ENCODE measurements around the gene SSTR5. TPM values are rescaled to one million over a fixed set of nuclear protein-coding genes. Genes with fewer than 3 reads are reported as not detected.

The SSTR5 gene
- total RNA-seq, 1 donor from 2014 or later: 1.3 TPM

DNA sequence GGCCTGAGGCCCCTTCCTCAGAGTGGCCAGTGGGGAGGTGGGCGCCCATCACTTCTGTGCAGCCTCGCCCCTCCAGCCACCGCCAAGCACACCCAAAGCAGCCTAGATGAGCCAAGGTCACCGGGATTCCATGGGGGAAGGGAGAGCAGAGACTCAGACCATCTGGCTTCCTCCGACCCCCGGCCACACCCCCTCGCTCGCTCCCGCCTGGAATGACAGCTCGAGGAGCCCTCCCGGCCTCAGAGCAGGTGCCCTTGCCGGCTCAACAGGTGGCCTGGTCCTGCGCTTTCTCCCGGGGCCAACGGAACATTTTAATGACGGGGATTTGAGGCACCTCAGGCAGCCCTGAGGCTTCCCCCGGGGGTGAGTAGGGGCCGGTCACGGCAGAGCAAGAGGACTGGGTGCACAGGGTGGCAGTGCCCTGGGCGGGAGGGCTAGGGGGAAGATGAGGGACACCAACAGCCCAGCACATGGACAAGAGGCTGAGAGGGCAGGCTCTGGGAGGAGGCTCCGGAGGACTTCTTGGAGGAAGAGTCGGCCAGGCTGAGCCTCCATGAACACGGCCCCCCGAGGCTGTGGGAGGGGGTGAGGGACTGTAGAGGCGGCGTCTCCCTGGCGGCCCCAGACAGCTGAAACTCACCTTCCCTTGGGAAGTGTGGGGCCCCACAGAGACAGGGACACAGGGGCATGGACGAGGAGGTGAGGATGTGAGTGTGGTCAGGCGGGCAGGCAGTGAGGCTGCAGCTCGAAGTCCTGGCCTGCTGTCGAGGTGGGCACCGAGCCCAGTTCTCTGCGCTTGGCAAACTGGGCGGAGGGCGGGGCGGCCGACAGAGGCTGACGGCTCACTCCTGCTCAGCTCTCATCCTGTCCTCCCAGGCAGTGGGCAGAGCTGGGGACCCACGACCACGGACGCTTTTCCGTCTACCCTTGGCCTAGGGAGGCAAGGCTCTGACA, 36.0 kb downstream of the SSTR5 start:
- no peak overlapping the region for H3K4me3 Mint-ChIP-seq (ENCODE audit: unreplicated experiment)
- peaks cover 5% of the 10 kb centered on the region for H3K9me3 Mint-ChIP-seq (ENCODE audit: unreplicated experiment)
- peaks cover 5% of the 10 kb centered on the region for H3K4me1 Mint-ChIP-seq (ENCODE audit: low read depth, unreplicated experiment)
- H3K27ac Mint-ChIP-seq (ENCODE audit: unreplicated experiment): no peak overlapping the region
- peak; percentile 77 for DNase-seq
- TF ChIP-seq, protein P1, sequence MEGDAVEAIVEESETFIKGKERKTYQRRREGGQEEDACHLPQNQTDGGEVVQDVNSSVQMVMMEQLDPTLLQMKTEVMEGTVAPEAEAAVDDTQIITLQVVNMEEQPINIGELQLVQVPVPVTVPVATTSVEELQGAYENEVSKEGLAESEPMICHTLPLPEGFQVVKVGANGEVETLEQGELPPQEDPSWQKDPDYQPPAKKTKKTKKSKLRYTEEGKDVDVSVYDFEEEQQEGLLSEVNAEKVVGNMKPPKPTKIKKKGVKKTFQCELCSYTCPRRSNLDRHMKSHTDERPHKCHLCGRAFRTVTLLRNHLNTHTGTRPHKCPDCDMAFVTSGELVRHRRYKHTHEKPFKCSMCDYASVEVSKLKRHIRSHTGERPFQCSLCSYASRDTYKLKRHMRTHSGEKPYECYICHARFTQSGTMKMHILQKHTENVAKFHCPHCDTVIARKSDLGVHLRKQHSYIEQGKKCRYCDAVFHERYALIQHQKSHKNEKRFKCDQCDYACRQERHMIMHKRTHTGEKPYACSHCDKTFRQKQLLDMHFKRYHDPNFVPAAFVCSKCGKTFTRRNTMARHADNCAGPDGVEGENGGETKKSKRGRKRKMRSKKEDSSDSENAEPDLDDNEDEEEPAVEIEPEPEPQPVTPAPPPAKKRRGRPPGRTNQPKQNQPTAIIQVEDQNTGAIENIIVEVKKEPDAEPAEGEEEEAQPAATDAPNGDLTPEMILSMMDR (IDR thresholded peaks at IDR 0.05; ENCODE audit: partially characterized antibody, unreplicated experiment): no peak
- H3K36me3 Mint-ChIP-seq (ENCODE audit: unreplicated experiment): no peaks in the 10 kb centered on the region
- H3K27me3 Mint-ChIP-seq (ENCODE audit: unreplicated experiment): peaks cover 2% of the 10 kb centered on the region

DNA sequence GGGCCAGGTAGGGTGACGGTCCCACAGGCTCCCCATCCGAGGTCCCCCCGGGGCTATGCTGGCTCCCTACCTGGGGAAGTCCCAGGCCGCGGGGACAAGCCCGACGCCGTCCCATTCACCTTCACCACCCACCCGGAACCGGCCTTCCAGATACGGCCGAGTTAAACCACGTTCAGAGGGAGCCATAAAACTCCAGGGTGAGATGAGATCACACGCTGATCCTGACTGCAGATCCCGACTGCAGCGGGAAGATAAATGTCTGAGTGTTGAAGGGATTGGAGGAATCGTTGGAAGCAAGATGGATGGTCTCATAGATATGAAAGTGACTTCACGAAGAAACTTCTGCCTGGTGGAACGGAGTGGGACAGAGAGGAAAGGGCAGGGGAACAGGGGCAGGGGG, 37.1 kb downstream of the SSTR5 start:
- H3K36me3 Mint-ChIP-seq (ENCODE audit: unreplicated experiment): no peaks in the 10 kb centered on the region
- H3K9me3 Mint-ChIP-seq (ENCODE audit: unreplicated experiment): peaks cover 5% of the 10 kb centered on the region
- no peak overlapping the region for H3K27ac Mint-ChIP-seq (ENCODE audit: unreplicated experiment)
- H3K4me1 Mint-ChIP-seq (ENCODE audit: low read depth, unreplicated experiment): peaks cover 5% of the 10 kb centered on the region
- TF ChIP-seq, protein P1 (IDR thresholded peaks at IDR 0.05; ENCODE audit: partially characterized antibody, unreplicated experiment): no peak
- H3K4me3 Mint-ChIP-seq (ENCODE audit: unreplicated experiment): no peak overlapping the region
- peaks cover 2% of the 10 kb centered on the region for H3K27me3 Mint-ChIP-seq (ENCODE audit: unreplicated experiment)
- DNase-seq: no peak

DNA sequence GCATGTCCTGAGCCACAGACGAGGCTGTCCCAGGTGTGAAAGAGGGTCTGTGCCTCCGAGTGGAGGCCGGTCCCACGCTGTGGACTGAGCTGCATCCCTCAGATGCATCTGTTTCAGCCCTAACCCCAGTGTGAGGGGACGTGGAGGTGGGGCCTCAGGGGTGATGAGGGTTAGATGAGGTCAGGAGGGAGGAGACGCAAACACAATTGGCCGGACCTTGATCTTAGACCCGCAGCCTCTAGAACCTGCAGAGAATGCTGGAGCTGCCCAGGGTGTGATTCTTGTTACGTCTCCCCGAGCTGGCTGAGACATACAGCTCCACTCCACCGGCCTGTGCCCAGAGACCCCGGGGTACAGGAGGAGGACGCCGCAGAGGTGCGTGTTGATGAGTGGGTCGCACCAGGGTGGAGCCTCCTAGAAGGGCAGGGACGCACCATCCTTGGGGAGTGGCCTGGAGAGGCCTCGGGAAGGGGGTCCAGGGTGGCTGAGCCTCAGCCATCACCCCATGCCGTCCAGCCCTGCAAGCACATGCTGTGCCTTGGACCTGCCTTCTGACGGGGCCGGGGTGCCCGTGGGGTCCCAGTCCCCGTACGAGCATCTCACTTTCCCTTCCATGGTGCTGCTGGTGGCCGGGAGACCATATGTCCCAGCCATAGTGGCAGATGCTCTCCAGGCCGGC, 40.1 kb downstream of the SSTR5 start:
- H3K4me3 Mint-ChIP-seq (ENCODE audit: unreplicated experiment): no peak overlapping the region
- peaks cover 5% of the 10 kb centered on the region for H3K9me3 Mint-ChIP-seq (ENCODE audit: unreplicated experiment)
- H3K4me1 Mint-ChIP-seq (ENCODE audit: low read depth, unreplicated experiment): peaks cover 5% of the 10 kb centered on the region
- TF ChIP-seq, protein P1 (IDR thresholded peaks at IDR 0.05; ENCODE audit: partially characterized antibody, unreplicated experiment): no peak
- peaks cover 2% of the 10 kb centered on the region for H3K27me3 Mint-ChIP-seq (ENCODE audit: unreplicated experiment)
- DNase-seq: no peak
- H3K27ac Mint-ChIP-seq (ENCODE audit: unreplicated experiment): no peak overlapping the region
- H3K36me3 Mint-ChIP-seq (ENCODE audit: unreplicated experiment): no peaks in the 10 kb centered on the region

DNA sequence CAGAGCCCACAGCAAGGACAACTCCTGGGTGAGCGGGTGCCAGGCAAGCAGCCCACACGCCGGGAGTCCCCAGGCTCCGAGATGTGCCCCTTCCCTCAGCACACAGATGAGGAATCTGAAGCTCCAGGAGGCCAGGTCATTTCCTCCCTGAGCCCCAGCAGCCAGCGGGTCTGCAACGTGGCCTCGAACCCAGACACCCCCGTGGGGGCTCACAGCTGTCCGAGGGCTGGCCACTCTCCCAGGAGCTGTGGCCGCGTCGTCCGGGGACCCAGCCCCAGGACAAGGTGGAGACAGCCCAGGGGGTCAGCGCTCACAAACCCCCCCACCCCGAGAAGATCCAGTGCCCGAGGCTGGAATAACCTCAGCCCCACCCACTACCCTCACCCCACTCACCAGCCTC, 40.9 kb downstream of the SSTR5 start:
- TF ChIP-seq, protein P1 (IDR thresholded peaks at IDR 0.05; ENCODE audit: partially characterized antibody, unreplicated experiment): no peak
- H3K4me1 Mint-ChIP-seq (ENCODE audit: low read depth, unreplicated experiment): peaks cover 5% of the 10 kb centered on the region
- no peaks in the 10 kb centered on the region for H3K36me3 Mint-ChIP-seq (ENCODE audit: unreplicated experiment)
- no peak for DNase-seq
- H3K27me3 Mint-ChIP-seq (ENCODE audit: unreplicated experiment): peaks cover 2% of the 10 kb centered on the region
- H3K27ac Mint-ChIP-seq (ENCODE audit: unreplicated experiment): peak overlapping the region; percentile 28
- no peak overlapping the region for H3K4me3 Mint-ChIP-seq (ENCODE audit: unreplicated experiment)
- peaks cover 5% of the 10 kb centered on the region for H3K9me3 Mint-ChIP-seq (ENCODE audit: unreplicated experiment)
